Measurements from ENCODE around the gene RAB40B. TPM values are rescaled to one million over a fixed set of nuclear protein-coding genes. Genes with fewer than 3 reads are reported as not detected.

Gene RAB40B
- total and polyA plus RNA-seq, 2 of the 4 experiments (the other 2 are of a cell fraction) = 14.9 to 20.0 TPM

DNA sequence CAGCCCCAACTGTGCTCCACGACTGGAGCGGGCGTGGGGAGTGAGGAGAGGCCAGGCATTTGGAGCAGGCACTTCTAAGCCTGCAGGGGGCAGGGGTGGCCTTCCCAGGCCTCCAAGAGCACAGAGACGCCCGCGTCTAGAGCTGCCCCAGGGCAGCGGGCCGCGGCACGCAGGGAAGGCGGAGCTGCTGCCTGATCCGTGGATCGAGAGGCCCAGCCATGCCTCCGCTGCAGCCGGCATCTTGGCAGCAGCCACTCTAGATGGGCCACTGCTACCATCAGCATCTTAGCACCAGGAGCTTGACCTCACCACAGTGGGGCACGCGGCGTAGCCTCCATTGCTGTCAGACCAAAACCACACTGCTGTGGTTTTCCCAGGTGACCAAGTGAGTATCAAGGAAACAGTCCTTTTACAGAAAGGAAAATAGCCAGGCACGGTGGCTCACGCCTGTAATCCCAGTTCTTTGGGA, 29.8 kb downstream of the RAB40B start:
- no TSS peak for BruUV-seq (replicated peaks)
- peak; percentile 44 for DNase-seq
- peak overlapping the region; percentile 6; the same call in 1 of the 2 replicates for H3K9ac ChIP-seq (ENCODE audit: low read depth, low read length)

More for the DNA sequence above, 29.8 kb downstream of the RAB40B start:
- no peak overlapping the region for H2BK15ac ChIP-seq (ENCODE audit: low read depth, low read length)
- H2BK5ac ChIP-seq (ENCODE audit: low read depth, low read length, poor library complexity, severe bottlenecking) = no peak overlapping the region
- no peaks in the 10 kb centered on the region for H3K27me3 ChIP-seq (ENCODE audit: control insufficient read depth, insufficient read depth, low read length)
- no peak overlapping the region for H3K56ac ChIP-seq (ENCODE audit: extremely low read depth, insufficient read depth, low read length)
- H3K36me3 ChIP-seq (ENCODE audit: control insufficient read depth, insufficient read depth, low read length) = no peaks in the 10 kb centered on the region; the same call in 1 of the 2 replicates
- no peak overlapping the region for H2AK5ac ChIP-seq (ENCODE audit: low read depth, low read length)
- 0 out of 2 replicates have a peak overlapping the region, but pooled peaks have one; percentile 26 for H3K4me2 ChIP-seq (ENCODE audit: low read depth, low read length)
- intact Hi-C loops (cut with micrococcal nuclease) = loop anchor here (2.0 kb wide), 1 partner anchor 98 kb away; no protein-coding TSS in a partner anchor
- dilution Hi-C loops (cut with HindIII; ENCODE audit: low sequenced_read_pairs, unreplicated experiment) = no loop called here
- in situ Hi-C loops (cut with MboI; ENCODE audit: low sequenced_read_pairs) = no loop called here
- H3K9me1 ChIP-seq (ENCODE audit: insufficient read depth, low read length) = no peaks in the 10 kb centered on the region
- H2BK20ac ChIP-seq (ENCODE audit: low read depth, low read length) = no peak overlapping the region
- WGBS, 2 experiments (ENCODE audit: extremely low coverage in 2 of 2, insufficient read length in 1 of 2) = 36% methylated on average over 13 of the region's 20 CpGs; no CpG with 5 or more reads in 1 of the 2 experiments
- no peak overlapping the region for H3K23ac ChIP-seq (ENCODE audit: low read depth, low read length)
- H3K18ac ChIP-seq (ENCODE audit: low read depth, low read length) = no peak overlapping the region
- POLR2A ChIA-PET (ENCODE audit: unreplicated experiment) = no interaction called here
- peak; percentile 95 for ATAC-seq (ENCODE audit: low read depth)
- no peak overlapping the region for H3K4ac ChIP-seq (ENCODE audit: low read depth, low read length)
- H4K91ac ChIP-seq (ENCODE audit: insufficient read depth, low read depth, low read length) = no peak overlapping the region
- no peak for TF ChIP-seq BHLHE40 (IDR thresholded peaks at IDR 0.05; ENCODE audit: low read depth, low read length)
- TF ChIP-seq MAFK (IDR thresholded peaks at IDR 0.05; ENCODE audit: low read depth, low read length) = no peak
- TF ChIP-seq SMC3 (IDR thresholded peaks at IDR 0.05; ENCODE audit: low read depth, low read length) = peak; percentile 45
- TF ChIP-seq CTCF (conservative IDR thresholded peaks at IDR 0.05; ENCODE audit: low read depth, low read length) = peak; percentile 52
- TF ChIP-seq RFX5 (IDR thresholded peaks at IDR 0.05; ENCODE audit: low read depth, low read length) = no peak
- no peak for TF ChIP-seq MAZ (IDR thresholded peaks at IDR 0.05; ENCODE audit: borderline replicate concordance, low read depth, low read length)
- peak; percentile 68 for TF ChIP-seq RAD21 (IDR thresholded peaks at IDR 0.05; ENCODE audit: low read length)
- no peak overlapping the region for H2BK120ac ChIP-seq (ENCODE audit: low read depth, low read length)
- no peaks in the 10 kb centered on the region for H3K79me1 ChIP-seq (ENCODE audit: low read depth in 1 of 2, low read length in 2 of 2)
- no peak overlapping the region for H3K4me3 ChIP-seq (ENCODE audit: insufficient read depth, low read depth, low read length)
- peak overlapping the region; percentile 75 for H2AFZ ChIP-seq (replicated peaks; ENCODE audit: low read length, poor library complexity)
- H3K14ac ChIP-seq (replicated peaks; ENCODE audit: low read depth, low read length) = no peak overlapping the region
- no peaks in the 10 kb centered on the region for H4K20me1 ChIP-seq (ENCODE audit: insufficient read depth, low read length)
- H3K27ac ChIP-seq (ENCODE audit: insufficient read depth, low read length) = no peak overlapping the region
- H3K4me1 ChIP-seq (ENCODE audit: control insufficient read depth, insufficient read depth, low read length) = no peaks in the 10 kb centered on the region
- H4K5ac ChIP-seq (ENCODE audit: low read depth, low read length) = no peak overlapping the region
- no peaks in the 10 kb centered on the region for H3K9me3 ChIP-seq (ENCODE audit: control insufficient read depth, insufficient read depth, low read length)
- CTCF ChIA-PET = interaction anchor here (0.5 kb wide), 1 partner anchor 176 kb away, joined by 3 read pairs; no protein-coding TSS in a partner anchor
- H2AK9ac ChIP-seq (replicated peaks; ENCODE audit: low read depth, low read length, poor library complexity) = peak overlapping the region; percentile 28
- H4K8ac ChIP-seq (ENCODE audit: low read depth in 2 of 2, low read length in 2 of 2) = peak overlapping the region in 1 of 2 experiments; percentile 31; a peak in 1 of 4 replicates
